GM20000 (cell line): Measurements from ENCODE around the gene PRKRA.
A peak's percentile ranks its signal among the peaks of the same experiment; 100 is the strongest.

Source experiments
- DNase-seq: peaks from one replicate; pipeline ENCODE4 v3.0.0; 2012; ENCODE audit warnings: low spot score
- CTCF ChIP-seq: IDR thresholded peaks from 2 replicates; pipeline ENCODE4 v1.5.1; 2012; ENCODE audit warnings: mild to moderate bottlenecking, control low read depth; ENCODE audit errors: extremely low read depth, missing control alignments

The PRKRA gene

GRCh38 chr2:178450774-178451525 lies at the start of gene PRKRA, which contains the start of gene PJVK:
PRKRA (minus strand) TSS chr2:178451175; CDS start chr2:178451030, 145 bp downstream.
PJVK (plus strand) TSS chr2:178451378; CDS start chr2:178453410, 2,032 bp downstream.
- DNase-seq = peak; percentile 98
- TF ChIP-seq CTCF = no peak

GRCh38 chr2:178499640-178500039 lies 48.7 kb upstream of the PRKRA start:
- DNase-seq = no peak
- TF ChIP-seq CTCF = no peak

GRCh38 chr2:178498137-178498536 lies 47.2 kb upstream of the PRKRA start:
- no peak for TF ChIP-seq CTCF
- DNase-seq = no peak

- no peak for DNase-seq
- no peak for TF ChIP-seq CTCF
Measured at GRCh38 chr2:178496049-178496448, 45.1 kb upstream of the PRKRA start.

GRCh38 chr2:178491612-178492011 lies 40.6 kb upstream of the PRKRA start:
- no peak for DNase-seq
- no peak for TF ChIP-seq CTCF

GRCh38 chr2:178485356-178485755 lies 34.4 kb upstream of the PRKRA start:
- DNase-seq = no peak
- no peak for TF ChIP-seq CTCF

- no peak for DNase-seq
- no peak for TF ChIP-seq CTCF
Measured at GRCh38 chr2:178484245-178485041, 33.5 kb upstream of the PRKRA start.
